ENCODE measurements around the gene MAU2.
A peak's percentile ranks its signal among the peaks of the same experiment; 100 is the strongest.
"Not testable (repeated sequence)": the region's sequence is repeated elsewhere in the genome, so short reads cannot be mapped to it uniquely, and the experiment has no call there.

MAU2 gene

GRCh38 chr19:19385131-19385895 is 64.7 kb downstream of the MAU2 start:
- DNase-seq: peak; percentile 98

GRCh38 chr19:19385896-19386869 is 65.6 kb downstream of the MAU2 start:
- no peak for DNase-seq

- DNase-seq: no peak
Observed at GRCh38 chr19:19387108-19387507, 66.5 kb downstream of the MAU2 start.

- DNase-seq: no peak
Observed at GRCh38 chr19:19388568-19389555, 68.2 kb downstream of the MAU2 start.

- DNase-seq: not testable (repeated sequence)
Observed at GRCh38 chr19:19389683-19390082, 69.1 kb downstream of the MAU2 start.

GRCh38 chr19:19394333-19394732 is 73.7 kb downstream of the MAU2 start:
- DNase-seq: not testable (repeated sequence)

- no peak for DNase-seq
Observed at GRCh38 chr19:19399733-19400433, 79.3 kb downstream of the MAU2 start.

- DNase-seq: no peak
Observed at GRCh38 chr19:19402656-19403372, 82.2 kb downstream of the MAU2 start.

- DNase-seq: no peak
Observed at GRCh38 chr19:19403373-19403901, 82.8 kb downstream of the MAU2 start.

GRCh38 chr19:19404879-19405860 is 84.5 kb downstream of the MAU2 start, which contains the start of gene GATAD2A:
GATAD2A (plus strand) TSS chr19:19405675; CDS start chr19:19465346, 59,671 bp downstream.
- DNase-seq: peak; percentile 76

- DNase-seq: no peak
Observed at GRCh38 chr19:19405971-19406877, 85.6 kb downstream of the MAU2 start.

GRCh38 chr19:19406878-19407632 is 86.4 kb downstream of the MAU2 start:
- no peak for DNase-seq

- no peak for DNase-seq
Observed at GRCh38 chr19:19407633-19407930, 87.0 kb downstream of the MAU2 start.

Data from NCI-H345 (cell line).